Body of pancreas (tissue), 4 donors: Measurements from ENCODE around the gene ERC1.

Experiments
- CTCF ChIP-seq, 7 experiments: fragments of 450-650 bp in 4 of 7; fragments of 200-600 bp in 3 of 7; sonication (generic) in 3 of 7; IDR thresholded peaks; one replicate each; pipeline ENCODE4 v1.5.1; 2016 to 2019; ENCODE audit warnings: antibody characterized with exemption in 7 of 7
- POLR2A ChIP-seq, 3 donors: fragments of 450-650 bp; IDR thresholded peaks; one replicate each; pipeline ENCODE4 v1.6.1; 2016; ENCODE audit warnings: antibody characterized with exemption in 3 of 3, mild to moderate bottlenecking in 2 of 3

GRCh38 chr12:1007994-1008393, 17.0 kb downstream of the ERC1 start:
- TF ChIP-seq CTCF (IDR thresholded peaks at IDR 0.05) = no peak
- no peak for TF ChIP-seq POLR2A (IDR thresholded peaks at IDR 0.05)
